ENCODE results near the gene ACOT11. TPM values are rescaled to one million over a fixed set of nuclear protein-coding genes. Genes with fewer than 3 reads are reported as not detected.
"Not testable (repeated sequence)": the region's sequence is repeated elsewhere in the genome, so short reads cannot be mapped to it uniquely, and the experiment has no call there.

Gene ACOT11
- total RNA-seq, 1 donor from 2014 or later: 0.35 TPM

DNA sequence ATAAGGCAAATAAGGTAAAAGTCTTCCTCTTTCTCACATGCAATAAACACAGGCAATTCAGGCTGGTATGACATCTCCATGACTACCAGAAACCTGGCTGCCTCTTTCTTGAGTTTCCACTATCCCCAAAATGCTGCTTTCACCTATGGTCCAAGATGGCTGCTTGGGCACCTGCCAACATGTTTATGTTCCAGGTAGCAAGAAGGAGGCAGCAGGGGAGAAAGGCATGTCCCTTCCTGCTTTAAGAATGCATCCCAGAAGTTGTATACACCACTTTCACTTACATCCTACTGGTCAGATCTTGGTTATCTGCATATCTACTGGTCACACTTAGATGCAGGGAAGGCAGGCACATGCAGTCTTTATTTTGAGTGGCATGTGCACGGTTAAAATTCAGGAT is 19.4 kb upstream of the ACOT11 start:
- no peak overlapping the region for H3K4me3 Mint-ChIP-seq (ENCODE audit: unreplicated experiment)
- H3K27ac Mint-ChIP-seq (ENCODE audit: unreplicated experiment): no peak overlapping the region
- no peak for DNase-seq (ENCODE audit: extremely low spot score, unreplicated experiment)

GRCh38 chr1:54532033-54532432 is 16.0 kb upstream of the ACOT11 start:
- TF ChIP-seq, protein P1, sequence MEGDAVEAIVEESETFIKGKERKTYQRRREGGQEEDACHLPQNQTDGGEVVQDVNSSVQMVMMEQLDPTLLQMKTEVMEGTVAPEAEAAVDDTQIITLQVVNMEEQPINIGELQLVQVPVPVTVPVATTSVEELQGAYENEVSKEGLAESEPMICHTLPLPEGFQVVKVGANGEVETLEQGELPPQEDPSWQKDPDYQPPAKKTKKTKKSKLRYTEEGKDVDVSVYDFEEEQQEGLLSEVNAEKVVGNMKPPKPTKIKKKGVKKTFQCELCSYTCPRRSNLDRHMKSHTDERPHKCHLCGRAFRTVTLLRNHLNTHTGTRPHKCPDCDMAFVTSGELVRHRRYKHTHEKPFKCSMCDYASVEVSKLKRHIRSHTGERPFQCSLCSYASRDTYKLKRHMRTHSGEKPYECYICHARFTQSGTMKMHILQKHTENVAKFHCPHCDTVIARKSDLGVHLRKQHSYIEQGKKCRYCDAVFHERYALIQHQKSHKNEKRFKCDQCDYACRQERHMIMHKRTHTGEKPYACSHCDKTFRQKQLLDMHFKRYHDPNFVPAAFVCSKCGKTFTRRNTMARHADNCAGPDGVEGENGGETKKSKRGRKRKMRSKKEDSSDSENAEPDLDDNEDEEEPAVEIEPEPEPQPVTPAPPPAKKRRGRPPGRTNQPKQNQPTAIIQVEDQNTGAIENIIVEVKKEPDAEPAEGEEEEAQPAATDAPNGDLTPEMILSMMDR (IDR thresholded peaks at IDR 0.05): no peak
- no peaks in the 10 kb centered on the region for H3K36me3 Mint-ChIP-seq (ENCODE audit: unreplicated experiment)
- H3K4me1 Mint-ChIP-seq (ENCODE audit: unreplicated experiment): no peaks in the 10 kb centered on the region
- no peak overlapping the region for H3K27ac Mint-ChIP-seq (ENCODE audit: unreplicated experiment)
- peaks cover 40% of the 10 kb centered on the region for H3K27me3 Mint-ChIP-seq (ENCODE audit: unreplicated experiment)
- no peak overlapping the region for H3K4me3 Mint-ChIP-seq (ENCODE audit: unreplicated experiment)
- no peak for DNase-seq (ENCODE audit: extremely low spot score, unreplicated experiment)
- H3K9me3 Mint-ChIP-seq (ENCODE audit: unreplicated experiment): no peaks in the 10 kb centered on the region

More for the DNA sequence above, 19.4 kb upstream of the ACOT11 start:
- Mint-ChIP-seq H3K4me1 (ENCODE audit: unreplicated experiment) (no peaks in the 10 kb centered on the region), H3K27me3 (ENCODE audit: unreplicated experiment) (peaks cover 41% of the 10 kb centered on the region), H3K36me3 (ENCODE audit: unreplicated experiment) (no peaks in the 10 kb centered on the region), H3K9me3 (ENCODE audit: unreplicated experiment) (no peaks in the 10 kb centered on the region)
- TF ChIP-seq, protein P1 (IDR thresholded peaks at IDR 0.05): no peak

DNA sequence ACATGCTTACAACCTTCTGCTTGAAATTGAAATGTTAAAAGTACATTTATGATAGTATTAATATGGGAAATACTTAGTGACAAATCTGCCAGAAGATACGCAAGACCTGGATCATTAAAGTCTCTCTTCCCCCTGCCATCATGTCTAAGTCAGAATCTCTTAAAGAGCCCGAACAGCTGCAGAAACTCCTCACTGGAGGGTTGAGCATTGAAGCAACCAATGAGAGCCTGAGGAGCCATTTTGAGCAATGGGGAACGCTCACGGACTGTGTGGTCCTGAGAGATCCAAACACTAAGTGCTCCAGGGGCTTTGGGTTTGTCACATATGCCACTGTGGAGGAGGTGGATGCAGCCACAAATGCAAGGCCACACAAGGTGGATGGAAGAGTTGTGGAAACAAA is 11.4 kb upstream of the ACOT11 start:
- not testable (repeated sequence) for H3K9me3 Mint-ChIP-seq (ENCODE audit: unreplicated experiment); DNase-seq (ENCODE audit: extremely low spot score, unreplicated experiment); H3K27ac Mint-ChIP-seq (ENCODE audit: unreplicated experiment); H3K4me3 Mint-ChIP-seq (ENCODE audit: unreplicated experiment); H3K36me3 Mint-ChIP-seq (ENCODE audit: unreplicated experiment); H3K4me1 Mint-ChIP-seq (ENCODE audit: unreplicated experiment)
- H3K27me3 Mint-ChIP-seq (ENCODE audit: unreplicated experiment): peaks cover 40% of the 10 kb centered on the region

DNA sequence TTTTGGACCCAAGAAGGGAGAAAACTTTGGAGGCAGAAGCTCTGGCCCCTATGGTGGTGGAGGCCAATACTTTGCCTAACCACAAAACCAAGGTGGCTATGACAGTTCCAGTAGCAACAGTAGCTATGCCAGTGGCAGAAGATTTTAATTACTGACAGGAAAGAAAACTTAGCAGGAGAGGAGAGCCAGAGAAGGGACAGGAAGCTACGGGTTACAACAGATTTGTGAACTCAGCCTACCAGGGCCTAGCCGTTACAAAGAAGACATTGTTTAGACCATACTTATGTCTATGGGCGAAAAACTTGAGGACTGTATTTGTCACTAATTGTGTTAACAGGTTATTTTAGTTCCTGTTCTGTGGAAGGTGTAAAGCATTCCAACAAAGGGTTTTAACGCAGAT is 10.4 kb upstream of the ACOT11 start:
- TF ChIP-seq, protein P1 (IDR thresholded peaks at IDR 0.05): no peak
- Mint-ChIP-seq H3K27me3 (ENCODE audit: unreplicated experiment) (peaks cover 36% of the 10 kb centered on the region), H3K4me3 (ENCODE audit: unreplicated experiment) (no peak overlapping the region), H3K27ac (ENCODE audit: unreplicated experiment) (no peak overlapping the region), H3K36me3 (ENCODE audit: unreplicated experiment) (no peaks in the 10 kb centered on the region), H3K4me1 (ENCODE audit: unreplicated experiment) (peaks cover 6% of the 10 kb centered on the region), H3K9me3 (ENCODE audit: unreplicated experiment) (no peaks in the 10 kb centered on the region)
- no peak for DNase-seq (ENCODE audit: extremely low spot score, unreplicated experiment)

DNA sequence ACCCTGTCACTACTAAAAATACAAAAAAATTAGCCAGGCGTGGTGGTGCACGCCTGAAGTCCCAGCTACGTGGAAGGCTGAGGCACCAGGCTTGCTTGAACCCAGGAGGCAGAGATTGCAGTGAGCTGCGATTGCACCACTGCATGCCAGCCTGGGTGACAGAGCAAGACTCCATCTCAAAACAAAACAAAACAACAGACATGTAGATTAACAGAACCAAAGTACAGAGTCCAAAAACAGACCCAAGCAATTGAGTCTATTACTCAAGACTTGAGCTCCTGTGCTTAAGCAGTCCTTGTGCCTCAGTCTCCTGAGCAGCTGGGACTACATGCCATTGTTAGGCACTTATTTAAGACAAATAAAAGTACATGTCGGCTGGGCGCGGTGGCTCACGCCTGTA is 9.5 kb upstream of the ACOT11 start:
- Mint-ChIP-seq H3K36me3 (ENCODE audit: unreplicated experiment) (no peaks in the 10 kb centered on the region), H3K27ac (ENCODE audit: unreplicated experiment) (no peak overlapping the region), H3K27me3 (ENCODE audit: unreplicated experiment) (peaks cover 36% of the 10 kb centered on the region), H3K9me3 (ENCODE audit: unreplicated experiment) (no peaks in the 10 kb centered on the region), H3K4me3 (ENCODE audit: unreplicated experiment) (no peak overlapping the region), H3K4me1 (ENCODE audit: unreplicated experiment) (peaks cover 10% of the 10 kb centered on the region)
- TF ChIP-seq, protein P1 (IDR thresholded peaks at IDR 0.05): no peak
- DNase-seq (ENCODE audit: extremely low spot score, unreplicated experiment): no peak

All from osteocyte (in vitro differentiated cells).